Endothelial cell of umbilical vein (primary cell): ENCODE measurements around the gene TMEM132E.

Experiments used
- POLR2A ChIP-seq: IDR thresholded peaks from 2 replicates; pipeline ENCODE4 v1.6.1; 2012; ENCODE audit warnings: low read depth, mild to moderate bottlenecking, control low read depth, low read length
- TF ChIP-seq, protein P1 (sequence below), 2 donors: IDR thresholded peaks; 1 replicate in 1 of 2; 2 replicates in 1 of 2; pipeline ENCODE4 v1.5.1; 2011; ENCODE audit warnings: low read length in 2 of 2, mild to moderate bottlenecking in 2 of 2, moderate library complexity in 2 of 2, control low read depth in 1 of 2, inconsistent platforms in 1 of 2, low read depth in 1 of 2; ENCODE audit not compliant: insufficient read depth in 1 of 2; ENCODE audit errors: extremely low read depth in 1 of 2

DNA sequence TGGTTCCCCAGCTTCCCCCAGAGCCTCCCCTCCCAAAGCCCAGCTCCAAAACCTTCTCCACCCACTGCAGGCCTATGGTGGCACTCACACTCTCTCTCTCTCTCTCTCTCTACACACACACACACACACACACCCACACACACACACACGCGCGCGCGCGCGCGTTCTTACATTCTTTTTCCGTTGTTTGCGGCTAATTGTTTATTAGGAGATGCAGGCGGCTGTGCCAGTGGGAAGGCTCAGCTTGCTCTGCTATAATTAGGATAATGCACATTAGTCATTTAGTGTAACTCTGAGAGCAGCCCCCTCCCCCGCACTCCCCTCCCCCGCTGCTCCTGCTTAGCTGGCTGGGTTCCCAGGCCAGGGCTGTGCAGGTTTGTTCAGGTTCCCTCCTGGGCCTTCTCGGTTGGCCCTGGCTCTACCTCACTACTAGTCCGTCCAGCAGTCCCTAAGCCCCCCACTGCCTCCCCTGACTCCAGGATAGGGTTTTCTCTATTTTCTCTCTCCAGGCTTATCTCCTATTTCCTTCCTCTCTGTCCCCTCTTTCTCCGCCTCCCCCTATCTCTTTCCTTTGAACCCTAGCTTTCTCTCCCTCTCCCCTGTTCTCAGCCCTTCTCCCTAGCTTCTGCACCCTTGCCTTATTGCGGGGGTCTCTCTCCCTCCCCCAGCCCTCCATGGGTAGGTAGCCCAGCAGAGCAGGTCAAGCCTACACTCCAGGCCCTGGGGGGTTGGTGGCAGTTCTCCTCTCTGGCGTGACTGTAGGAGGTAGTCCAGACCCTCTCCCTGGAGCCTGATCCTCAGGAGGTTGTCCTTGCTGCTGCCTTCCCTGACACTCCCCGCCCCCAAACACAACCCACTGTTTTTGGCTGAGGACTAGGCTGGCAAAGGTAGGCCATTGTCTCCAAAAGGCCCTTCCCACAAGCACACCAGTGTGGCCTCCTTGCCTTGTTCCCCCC is 34.0 kb downstream of the TMEM132E start:
- no peak for TF ChIP-seq POLR2A
- TF ChIP-seq, protein P1, sequence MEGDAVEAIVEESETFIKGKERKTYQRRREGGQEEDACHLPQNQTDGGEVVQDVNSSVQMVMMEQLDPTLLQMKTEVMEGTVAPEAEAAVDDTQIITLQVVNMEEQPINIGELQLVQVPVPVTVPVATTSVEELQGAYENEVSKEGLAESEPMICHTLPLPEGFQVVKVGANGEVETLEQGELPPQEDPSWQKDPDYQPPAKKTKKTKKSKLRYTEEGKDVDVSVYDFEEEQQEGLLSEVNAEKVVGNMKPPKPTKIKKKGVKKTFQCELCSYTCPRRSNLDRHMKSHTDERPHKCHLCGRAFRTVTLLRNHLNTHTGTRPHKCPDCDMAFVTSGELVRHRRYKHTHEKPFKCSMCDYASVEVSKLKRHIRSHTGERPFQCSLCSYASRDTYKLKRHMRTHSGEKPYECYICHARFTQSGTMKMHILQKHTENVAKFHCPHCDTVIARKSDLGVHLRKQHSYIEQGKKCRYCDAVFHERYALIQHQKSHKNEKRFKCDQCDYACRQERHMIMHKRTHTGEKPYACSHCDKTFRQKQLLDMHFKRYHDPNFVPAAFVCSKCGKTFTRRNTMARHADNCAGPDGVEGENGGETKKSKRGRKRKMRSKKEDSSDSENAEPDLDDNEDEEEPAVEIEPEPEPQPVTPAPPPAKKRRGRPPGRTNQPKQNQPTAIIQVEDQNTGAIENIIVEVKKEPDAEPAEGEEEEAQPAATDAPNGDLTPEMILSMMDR (IDR thresholded peaks at IDR 0.05; ENCODE audit: extremely low read depth in 1 of 2, insufficient read depth in 1 of 2, low read depth in 1 of 2, low read length in 2 of 2), result no peak
